ENCODE results near the gene NATD1.

DNA sequence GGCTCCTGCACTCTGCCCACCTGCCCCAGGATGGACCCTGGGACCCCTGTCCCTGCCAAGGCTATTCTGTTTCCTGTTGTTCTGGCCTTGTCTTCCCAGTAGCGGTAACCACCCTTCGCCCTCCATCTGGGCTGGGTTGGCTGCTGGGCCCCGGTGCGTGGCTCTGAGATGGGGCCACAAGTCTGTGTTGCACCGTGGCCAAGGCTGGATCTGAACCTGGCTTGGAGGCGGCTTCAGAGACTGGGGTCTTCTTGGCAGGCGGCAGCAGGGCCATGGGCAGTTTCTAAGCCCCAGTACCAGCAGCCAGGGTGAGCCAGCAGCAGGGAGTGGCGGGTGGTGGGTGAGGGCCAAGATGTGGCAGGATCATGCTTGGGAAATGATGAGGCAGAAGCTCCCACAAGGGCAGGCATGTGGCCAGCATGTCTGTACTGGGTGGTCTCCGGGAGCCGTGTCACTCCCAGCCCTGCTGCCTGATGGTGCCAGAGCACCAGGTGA, 43.9 kb upstream of the NATD1 start:
- TF ChIP-seq FOXA2 (IDR thresholded peaks at IDR 0.05) (no peak), JUND (IDR thresholded peaks at IDR 0.05) (no peak), YY1 (IDR thresholded peaks at IDR 0.05) (no peak), SP1 (IDR thresholded peaks at IDR 0.05) (no peak), EGR1 (IDR thresholded peaks at IDR 0.05; ENCODE audit: low read depth in 2 of 2) (no peak), GABPA (IDR thresholded peaks at IDR 0.05 in 1 of 2, conservative IDR thresholded peaks at IDR 0.05 in 1 of 2) (no peak)
- TF ChIP-seq, protein P1, sequence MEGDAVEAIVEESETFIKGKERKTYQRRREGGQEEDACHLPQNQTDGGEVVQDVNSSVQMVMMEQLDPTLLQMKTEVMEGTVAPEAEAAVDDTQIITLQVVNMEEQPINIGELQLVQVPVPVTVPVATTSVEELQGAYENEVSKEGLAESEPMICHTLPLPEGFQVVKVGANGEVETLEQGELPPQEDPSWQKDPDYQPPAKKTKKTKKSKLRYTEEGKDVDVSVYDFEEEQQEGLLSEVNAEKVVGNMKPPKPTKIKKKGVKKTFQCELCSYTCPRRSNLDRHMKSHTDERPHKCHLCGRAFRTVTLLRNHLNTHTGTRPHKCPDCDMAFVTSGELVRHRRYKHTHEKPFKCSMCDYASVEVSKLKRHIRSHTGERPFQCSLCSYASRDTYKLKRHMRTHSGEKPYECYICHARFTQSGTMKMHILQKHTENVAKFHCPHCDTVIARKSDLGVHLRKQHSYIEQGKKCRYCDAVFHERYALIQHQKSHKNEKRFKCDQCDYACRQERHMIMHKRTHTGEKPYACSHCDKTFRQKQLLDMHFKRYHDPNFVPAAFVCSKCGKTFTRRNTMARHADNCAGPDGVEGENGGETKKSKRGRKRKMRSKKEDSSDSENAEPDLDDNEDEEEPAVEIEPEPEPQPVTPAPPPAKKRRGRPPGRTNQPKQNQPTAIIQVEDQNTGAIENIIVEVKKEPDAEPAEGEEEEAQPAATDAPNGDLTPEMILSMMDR (IDR thresholded peaks at IDR 0.05; ENCODE audit: low read depth, low read length, missing input control): no peak
- TF ChIP-seq, protein P2, sequence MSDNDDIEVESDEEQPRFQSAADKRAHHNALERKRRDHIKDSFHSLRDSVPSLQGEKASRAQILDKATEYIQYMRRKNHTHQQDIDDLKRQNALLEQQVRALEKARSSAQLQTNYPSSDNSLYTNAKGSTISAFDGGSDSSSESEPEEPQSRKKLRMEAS (IDR thresholded peaks at IDR 0.05): no peak
- TF ChIP-seq, protein P3, sequence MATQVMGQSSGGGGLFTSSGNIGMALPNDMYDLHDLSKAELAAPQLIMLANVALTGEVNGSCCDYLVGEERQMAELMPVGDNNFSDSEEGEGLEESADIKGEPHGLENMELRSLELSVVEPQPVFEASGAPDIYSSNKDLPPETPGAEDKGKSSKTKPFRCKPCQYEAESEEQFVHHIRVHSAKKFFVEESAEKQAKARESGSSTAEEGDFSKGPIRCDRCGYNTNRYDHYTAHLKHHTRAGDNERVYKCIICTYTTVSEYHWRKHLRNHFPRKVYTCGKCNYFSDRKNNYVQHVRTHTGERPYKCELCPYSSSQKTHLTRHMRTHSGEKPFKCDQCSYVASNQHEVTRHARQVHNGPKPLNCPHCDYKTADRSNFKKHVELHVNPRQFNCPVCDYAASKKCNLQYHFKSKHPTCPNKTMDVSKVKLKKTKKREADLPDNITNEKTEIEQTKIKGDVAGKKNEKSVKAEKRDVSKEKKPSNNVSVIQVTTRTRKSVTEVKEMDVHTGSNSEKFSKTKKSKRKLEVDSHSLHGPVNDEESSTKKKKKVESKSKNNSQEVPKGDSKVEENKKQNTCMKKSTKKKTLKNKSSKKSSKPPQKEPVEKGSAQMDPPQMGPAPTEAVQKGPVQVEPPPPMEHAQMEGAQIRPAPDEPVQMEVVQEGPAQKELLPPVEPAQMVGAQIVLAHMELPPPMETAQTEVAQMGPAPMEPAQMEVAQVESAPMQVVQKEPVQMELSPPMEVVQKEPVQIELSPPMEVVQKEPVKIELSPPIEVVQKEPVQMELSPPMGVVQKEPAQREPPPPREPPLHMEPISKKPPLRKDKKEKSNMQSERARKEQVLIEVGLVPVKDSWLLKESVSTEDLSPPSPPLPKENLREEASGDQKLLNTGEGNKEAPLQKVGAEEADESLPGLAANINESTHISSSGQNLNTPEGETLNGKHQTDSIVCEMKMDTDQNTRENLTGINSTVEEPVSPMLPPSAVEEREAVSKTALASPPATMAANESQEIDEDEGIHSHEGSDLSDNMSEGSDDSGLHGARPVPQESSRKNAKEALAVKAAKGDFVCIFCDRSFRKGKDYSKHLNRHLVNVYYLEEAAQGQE (IDR thresholded peaks at IDR 0.05): no peak

Data from liver (tissue), 3 donors.